Measurements from ENCODE around the gene CPN1. TPM values are rescaled to one million over a fixed set of nuclear protein-coding genes. Genes with fewer than 3 reads are reported as not detected.

The CPN1 gene
- total RNA-seq, 1 experiment from 2014 or later, result 24.9 TPM

- H3K27ac Mint-ChIP-seq (ENCODE audit: unreplicated experiment), result no peak overlapping the region
- Histone ChIP-seq H3K4me3 (ENCODE audit: low read depth, low read length) (no peak overlapping the region), H3K4me1 (no peaks in the 10 kb centered on the region; the same call in 1 of the 2 replicates), H3K36me3 (ENCODE audit: control insufficient read depth, insufficient read depth, low read length) (no peaks in the 10 kb centered on the region), H3K27me3 (replicated peaks; ENCODE audit: control insufficient read depth, insufficient read depth, low read length) (no peaks in the 10 kb centered on the region), H3K9me3 (no peaks in the 10 kb centered on the region)
- no peak for DNase-seq
- no peak overlapping the region for H3K4me3 Mint-ChIP-seq (ENCODE audit: unreplicated experiment)
- ChIA-PET POLR2A (no interaction called here), CTCF (interaction anchor here (0.7 kb wide), 1 partner anchor 263 kb away, joined by 6 read pairs; no protein-coding TSS in a partner anchor)
- no TSS peak for BruUV-seq (replicated peaks)
- intact Hi-C loops (cut with micrococcal nuclease; ENCODE audit: unreplicated experiment), result no loop called here
- H3K36me3 Mint-ChIP-seq (ENCODE audit: insufficient read depth, unreplicated experiment), result peaks cover 14% of the 10 kb centered on the region
- H3K9me3 Mint-ChIP-seq (ENCODE audit: unreplicated experiment), result peaks cover 8% of the 10 kb centered on the region
- TF ChIP-seq CTCF (IDR thresholded peaks at IDR 0.05; ENCODE audit: insufficient read depth in 1 of 2, low read depth in 1 of 2, low read length in 1 of 2, severe bottlenecking in 1 of 2, unreplicated experiment in 1 of 2), result no peak
- H3K27me3 Mint-ChIP-seq (ENCODE audit: insufficient read depth, unreplicated experiment), result no peaks in the 10 kb centered on the region
- peaks cover 4% of the 10 kb centered on the region for H3K4me1 Mint-ChIP-seq (ENCODE audit: low read depth, unreplicated experiment)
These were observed 14.2 kb downstream of the CPN1 start for GRCh38 chr10:100067466-100067865.

- no peaks in the 10 kb centered on the region for H3K9me3 ChIP-seq
- H3K4me3 ChIP-seq (ENCODE audit: low read depth, low read length), result no peak overlapping the region
- no peaks in the 10 kb centered on the region for H3K36me3 ChIP-seq (ENCODE audit: control insufficient read depth, insufficient read depth, low read length)
- DNase-seq, result no peak
- no peak overlapping the region for H3K4me3 Mint-ChIP-seq (ENCODE audit: unreplicated experiment)
- H3K27me3 ChIP-seq (replicated peaks; ENCODE audit: control insufficient read depth, insufficient read depth, low read length), result no peaks in the 10 kb centered on the region
- intact Hi-C loops (cut with micrococcal nuclease; ENCODE audit: unreplicated experiment), result no loop called here
- ChIA-PET POLR2A (no interaction called here), CTCF (no interaction called here)
- H3K9me3 Mint-ChIP-seq (ENCODE audit: unreplicated experiment), result peaks cover 8% of the 10 kb centered on the region
- no peaks in the 10 kb centered on the region for H3K4me1 ChIP-seq
- H3K27me3 Mint-ChIP-seq (ENCODE audit: insufficient read depth, unreplicated experiment), result no peaks in the 10 kb centered on the region
- H3K27ac Mint-ChIP-seq (ENCODE audit: unreplicated experiment), result no peak overlapping the region
- no peaks in the 10 kb centered on the region for H3K4me1 Mint-ChIP-seq (ENCODE audit: low read depth, unreplicated experiment)
- peaks cover 8% of the 10 kb centered on the region for H3K36me3 Mint-ChIP-seq (ENCODE audit: insufficient read depth, unreplicated experiment)
- TF ChIP-seq CTCF (IDR thresholded peaks at IDR 0.05; ENCODE audit: insufficient read depth in 1 of 2, low read depth in 1 of 2, low read length in 1 of 2, severe bottlenecking in 1 of 2, unreplicated experiment in 1 of 2), result no peak
- BruUV-seq (replicated peaks), result no TSS peak
These were observed 16.5 kb downstream of the CPN1 start for GRCh38 chr10:100065084-100065660.

GRCh38 chr10:100061401-100061800 is 20.3 kb downstream of the CPN1 start:
- H3K36me3 Mint-ChIP-seq (ENCODE audit: insufficient read depth, unreplicated experiment), result peaks cover 10% of the 10 kb centered on the region
- no peak for TF ChIP-seq CTCF (IDR thresholded peaks at IDR 0.05; ENCODE audit: insufficient read depth in 1 of 2, low read depth in 1 of 2, low read length in 1 of 2, severe bottlenecking in 1 of 2, unreplicated experiment in 1 of 2)
- POLR2A ChIA-PET, result no interaction called here
- no peak overlapping the region for H3K4me3 Mint-ChIP-seq (ENCODE audit: unreplicated experiment)
- H3K9me3 Mint-ChIP-seq (ENCODE audit: unreplicated experiment), result peaks cover 8% of the 10 kb centered on the region
- Histone ChIP-seq H3K27me3 (replicated peaks; ENCODE audit: control insufficient read depth, insufficient read depth, low read length) (no peaks in the 10 kb centered on the region), H3K4me1 (no peaks in the 10 kb centered on the region), H3K36me3 (ENCODE audit: control insufficient read depth, insufficient read depth, low read length) (no peaks in the 10 kb centered on the region), H3K4me3 (ENCODE audit: low read depth, low read length) (no peak overlapping the region), H3K9me3 (no peaks in the 10 kb centered on the region)
- intact Hi-C loops (cut with micrococcal nuclease; ENCODE audit: unreplicated experiment), result no loop called here
- no peaks in the 10 kb centered on the region for H3K27me3 Mint-ChIP-seq (ENCODE audit: insufficient read depth, unreplicated experiment)
- no peak overlapping the region for H3K27ac Mint-ChIP-seq (ENCODE audit: unreplicated experiment)
- CTCF ChIA-PET, result no interaction called here
- BruUV-seq (replicated peaks), result no TSS peak
- DNase-seq, result no peak
- H3K4me1 Mint-ChIP-seq (ENCODE audit: low read depth, unreplicated experiment), result no peaks in the 10 kb centered on the region

All from Caco-2 (cell line).